ENCODE data around the gene ELMO1.

DNA sequence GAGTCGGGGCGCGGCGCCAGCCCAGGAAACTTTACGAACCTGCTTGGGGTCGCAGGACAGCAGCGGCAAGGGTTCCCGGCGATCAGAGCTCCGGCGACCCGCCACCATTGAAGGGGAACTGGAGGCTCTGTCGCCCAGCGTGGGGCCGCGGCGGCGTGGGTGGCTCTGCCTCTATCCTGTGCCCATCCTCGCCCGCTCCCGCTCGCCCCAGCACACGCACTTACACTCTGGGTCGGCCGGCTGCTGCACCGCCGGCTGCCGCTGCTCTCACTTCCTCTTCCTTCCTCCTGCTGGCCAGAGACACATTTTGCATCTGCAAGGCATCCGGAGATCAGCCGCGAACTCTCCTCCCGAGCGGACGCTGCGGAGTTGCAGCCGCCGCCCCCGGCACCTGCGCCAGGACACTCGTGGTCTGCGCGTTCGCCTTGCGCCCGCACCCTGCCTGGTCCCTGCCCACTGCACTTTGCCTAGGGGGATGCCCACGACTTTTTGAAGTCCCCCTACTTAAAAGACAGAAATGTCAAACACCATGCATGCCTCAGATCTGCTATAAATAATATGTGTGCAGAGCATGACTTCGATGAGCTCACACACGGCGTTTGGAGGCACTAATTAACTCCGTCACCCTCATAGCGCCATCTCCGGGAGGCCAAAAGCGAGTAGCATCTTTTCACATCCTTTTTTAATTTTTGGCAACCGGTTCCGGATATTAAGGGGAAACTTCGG is at the start of gene ELMO1:
- TF ChIP-seq EP300 (IDR thresholded peaks at IDR 0.05) (no peak), POLR2AphosphoS5 (IDR thresholded peaks at IDR 0.05) (peak; percentile 76 to 89), CTCF (IDR thresholded peaks at IDR 0.05) (peak; percentile 37 to 89 (median 80))
